ENCODE data around the gene CDON.

The CDON gene

GRCh38 chr11:125956391-125957134 is 106.1 kb downstream of the CDON start:
- no peak for DNase-seq (ENCODE audit: low spot score)

GRCh38 chr11:125955856-125956255 is 106.8 kb downstream of the CDON start:
- no peak for DNase-seq (ENCODE audit: low spot score)

- no peak for DNase-seq (ENCODE audit: low spot score)
Observed at GRCh38 chr11:125954945-125955640, 107.6 kb downstream of the CDON start.

- DNase-seq (ENCODE audit: low spot score) = no peak
Observed at GRCh38 chr11:125954123-125954944, 108.3 kb downstream of the CDON start.

- no peak for DNase-seq (ENCODE audit: low spot score)
Observed at GRCh38 chr11:125953401-125953935, 109.2 kb downstream of the CDON start.

- no peak for DNase-seq (ENCODE audit: low spot score)
Observed at GRCh38 chr11:125952973-125953372, 109.7 kb downstream of the CDON start.

GRCh38 chr11:125952559-125952958 is 110.1 kb downstream of the CDON start:
- DNase-seq (ENCODE audit: low spot score) = no peak

- DNase-seq (ENCODE audit: low spot score) = no peak
Observed at GRCh38 chr11:125951731-125952130, 110.9 kb downstream of the CDON start.

- DNase-seq (ENCODE audit: low spot score) = peak; percentile 80
Observed at GRCh38 chr11:125950696-125951651, 111.7 kb downstream of the CDON start.

- DNase-seq (ENCODE audit: low spot score) = no peak
Observed at GRCh38 chr11:125950178-125950490, 112.5 kb downstream of the CDON start.

GRCh38 chr11:125949271-125950177 is 113.1 kb downstream of the CDON start:
- no peak for DNase-seq (ENCODE audit: low spot score)

GRCh38 chr11:125948278-125949051 is 114.2 kb downstream of the CDON start:
- DNase-seq (ENCODE audit: low spot score) = no peak

- DNase-seq (ENCODE audit: low spot score) = no peak
Observed at GRCh38 chr11:125947419-125948277, 115.0 kb downstream of the CDON start.

GRCh38 chr11:125946712-125947418 is 115.8 kb downstream of the CDON start:
- DNase-seq (ENCODE audit: low spot score) = no peak

GRCh38 chr11:125945797-125946520 is 116.7 kb downstream of the CDON start, which contains the start of gene VSIG10L2:
Gene VSIG10L2 (plus strand): TSS chr11:125946044. CDS start chr11:125946056, 12 bp downstream.
- no peak for DNase-seq (ENCODE audit: low spot score)

GRCh38 chr11:125945011-125945796 is 117.5 kb downstream of the CDON start:
- DNase-seq (ENCODE audit: low spot score) = no peak
